HG02571 (cell line): Measurements from ENCODE around the gene PIGO.

ENCODE experiments used
- ATAC-seq: cut with Tn5 transposase; IDR thresholded peaks from one replicate; pipeline ENCODE4 v1.9.1; 2021; ENCODE audit warnings: mild to moderate bottlenecking, moderate library complexity; ENCODE audit not compliant: unreplicated experiment

PIGO gene

DNA sequence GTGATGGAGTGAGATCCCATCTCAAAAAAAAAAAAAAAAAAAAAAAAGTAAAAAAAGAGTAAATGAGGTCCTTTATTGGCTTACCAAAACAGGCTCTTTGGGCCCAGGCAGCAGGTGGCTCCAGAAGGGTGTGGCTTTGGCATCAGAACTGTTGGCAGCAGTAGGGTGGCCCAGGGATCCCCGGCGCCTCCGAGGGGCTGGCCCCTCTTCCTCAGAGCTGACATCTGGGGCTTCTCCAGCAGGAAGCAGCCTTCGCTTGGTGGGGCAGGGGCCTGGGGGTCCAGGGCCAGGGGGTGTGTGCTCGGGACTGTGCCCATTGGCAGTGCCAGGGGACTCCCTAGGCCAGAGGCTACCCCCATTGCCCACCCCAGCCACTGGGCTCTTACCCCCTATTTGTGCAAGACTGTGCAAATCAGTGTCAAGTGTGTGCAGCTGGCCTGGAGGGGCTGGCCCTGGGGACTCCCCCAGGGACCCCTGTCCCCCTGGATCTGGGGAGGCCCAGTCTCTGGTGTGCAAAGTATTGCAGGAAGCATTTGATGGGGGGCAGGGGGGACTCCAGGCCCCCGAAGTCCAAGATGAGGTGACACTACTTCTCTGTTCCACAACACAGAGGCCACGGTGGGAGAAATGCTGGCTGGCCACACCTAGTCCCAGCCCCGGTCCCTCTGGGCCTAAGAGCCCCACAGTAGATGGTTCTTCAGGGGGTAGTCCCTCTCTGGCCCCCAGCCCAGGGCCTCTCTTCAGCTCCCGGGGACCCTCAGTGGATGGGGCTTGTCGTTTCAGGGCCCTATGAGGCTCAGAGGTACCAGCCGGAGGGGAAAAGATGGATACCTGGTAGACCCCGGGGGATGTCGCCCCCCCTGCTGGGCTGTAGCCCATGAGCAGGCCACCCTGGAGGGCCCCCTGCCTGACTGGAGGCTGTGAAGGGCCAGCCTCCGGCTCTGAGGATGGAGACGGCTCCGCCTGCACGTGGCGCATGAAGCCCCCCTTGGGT lies 11.2 kb upstream of the PIGO start:
- ATAC-seq, result no peak

DNA sequence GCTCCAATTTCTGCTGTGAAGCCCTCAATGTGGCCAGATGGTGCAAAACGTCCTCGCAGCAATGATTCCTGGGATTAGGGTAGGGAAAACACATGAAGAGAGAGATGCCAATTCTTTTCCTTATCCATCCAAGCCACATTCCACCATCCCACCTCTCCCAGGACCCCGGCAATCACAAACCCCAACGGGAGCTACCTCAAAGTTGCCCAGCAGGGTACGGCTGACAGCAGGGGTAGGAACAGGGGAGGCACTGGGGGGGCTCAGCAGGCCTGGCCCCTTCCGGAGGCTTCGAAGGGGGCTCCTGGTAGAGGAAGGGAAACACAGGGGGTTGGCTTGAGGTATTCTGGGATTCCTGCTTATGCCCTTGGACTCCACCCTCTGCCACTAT lies 9.9 kb upstream of the PIGO start:
- ATAC-seq, result no peak

DNA sequence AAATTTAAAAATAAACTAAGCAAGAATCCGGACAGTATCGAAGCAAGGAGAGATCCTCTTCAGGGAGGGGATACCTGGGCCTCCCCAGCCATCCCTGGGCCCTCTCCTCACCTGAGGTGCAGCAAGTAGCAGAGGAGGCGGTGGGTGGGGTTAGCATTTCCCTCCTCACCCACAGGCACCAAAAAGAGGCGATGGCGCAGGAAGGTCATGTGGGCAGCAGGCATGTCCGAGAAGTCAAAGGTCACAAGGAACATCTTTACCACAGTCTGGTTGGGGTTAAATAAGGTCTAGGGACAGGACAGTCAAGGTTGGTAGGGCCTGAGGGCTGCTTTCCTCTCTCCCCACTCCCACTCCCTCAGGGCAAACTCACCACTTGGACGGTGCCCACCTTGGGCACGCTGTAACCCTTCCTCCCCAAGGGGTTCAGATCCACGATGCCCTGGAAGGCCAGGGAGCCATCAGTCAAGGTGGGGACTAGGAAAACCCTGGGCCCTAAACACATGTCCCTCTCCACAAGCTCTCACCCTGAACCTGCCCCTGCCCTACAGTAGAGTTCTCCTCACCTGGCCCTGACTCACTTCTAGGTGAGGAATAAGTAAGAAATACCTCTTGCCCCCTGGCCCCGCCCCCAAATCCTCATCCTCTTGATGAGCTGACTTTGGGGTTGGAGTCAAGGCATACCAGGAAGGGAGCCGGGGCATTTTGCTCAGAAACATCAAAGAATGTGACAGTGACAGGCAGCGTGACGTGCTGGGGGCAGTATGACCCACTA lies 9.4 kb upstream of the PIGO start:
- ATAC-seq, result no peak

DNA sequence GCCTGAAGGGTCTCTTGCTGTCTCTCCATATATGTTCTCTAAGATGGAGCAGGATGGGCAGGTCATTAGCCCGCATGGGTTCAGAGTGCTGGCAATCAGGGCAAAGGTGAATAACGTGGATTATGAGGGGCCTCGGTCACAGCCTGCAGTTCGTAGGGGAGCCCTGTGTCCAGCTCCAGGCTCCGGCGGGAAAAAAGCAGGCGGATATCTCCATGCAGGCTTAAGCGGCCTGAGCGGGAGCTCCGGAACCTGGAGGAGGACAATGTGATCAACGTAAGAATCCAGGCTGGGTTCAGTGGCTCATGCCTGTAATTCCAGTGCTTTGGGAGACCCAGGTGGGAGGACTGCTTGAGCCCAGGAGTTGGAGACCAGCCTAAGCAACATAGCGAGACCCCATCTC lies 8.7 kb upstream of the PIGO start:
- ATAC-seq, result no peak

DNA sequence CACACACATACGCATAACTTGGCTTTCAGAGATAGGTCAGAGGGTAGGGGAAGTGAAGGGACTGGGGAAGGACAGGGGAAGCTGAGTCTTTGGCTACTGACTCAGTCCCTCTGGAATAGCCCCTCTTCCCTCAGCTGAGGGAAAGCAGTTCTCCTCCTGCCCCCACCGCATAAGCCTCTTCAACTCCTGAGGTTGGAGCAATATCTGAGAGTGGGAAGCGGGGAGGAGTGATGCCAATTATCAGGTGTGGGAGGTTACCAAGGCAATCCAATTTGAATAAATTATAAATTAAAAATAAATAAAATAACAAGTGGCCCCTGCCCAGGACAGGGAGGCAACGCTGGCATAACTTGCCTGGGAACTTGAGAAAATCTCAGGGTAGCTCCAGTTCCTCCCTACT lies 8.2 kb upstream of the PIGO start:
- ATAC-seq, result no peak

DNA sequence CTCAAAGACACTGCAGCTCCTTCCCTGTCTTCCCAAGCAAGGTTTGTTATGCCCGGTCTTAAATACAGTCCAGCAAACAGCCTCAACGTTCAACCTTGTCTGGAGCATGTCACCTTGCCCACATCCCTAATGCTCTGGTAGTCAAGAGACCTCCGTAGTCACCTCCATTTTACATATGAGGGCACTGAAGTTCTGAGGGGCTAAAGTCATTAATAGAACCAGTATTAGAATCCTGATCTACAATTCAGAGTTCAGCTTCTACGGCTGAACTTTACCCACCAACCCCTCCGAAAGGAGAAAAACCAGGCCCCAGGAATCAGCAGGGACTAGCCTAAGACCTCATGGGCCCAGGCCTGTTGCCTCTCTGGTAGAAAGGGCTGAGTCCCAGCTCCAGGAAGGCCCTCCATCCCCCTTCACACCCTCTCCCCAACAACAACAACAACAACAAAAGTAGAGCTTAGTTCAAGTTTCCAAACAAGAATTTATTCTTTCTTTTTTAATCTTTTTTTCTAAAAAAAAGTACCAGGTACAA lies 7.3 kb upstream of the PIGO start:
- no peak for ATAC-seq

DNA sequence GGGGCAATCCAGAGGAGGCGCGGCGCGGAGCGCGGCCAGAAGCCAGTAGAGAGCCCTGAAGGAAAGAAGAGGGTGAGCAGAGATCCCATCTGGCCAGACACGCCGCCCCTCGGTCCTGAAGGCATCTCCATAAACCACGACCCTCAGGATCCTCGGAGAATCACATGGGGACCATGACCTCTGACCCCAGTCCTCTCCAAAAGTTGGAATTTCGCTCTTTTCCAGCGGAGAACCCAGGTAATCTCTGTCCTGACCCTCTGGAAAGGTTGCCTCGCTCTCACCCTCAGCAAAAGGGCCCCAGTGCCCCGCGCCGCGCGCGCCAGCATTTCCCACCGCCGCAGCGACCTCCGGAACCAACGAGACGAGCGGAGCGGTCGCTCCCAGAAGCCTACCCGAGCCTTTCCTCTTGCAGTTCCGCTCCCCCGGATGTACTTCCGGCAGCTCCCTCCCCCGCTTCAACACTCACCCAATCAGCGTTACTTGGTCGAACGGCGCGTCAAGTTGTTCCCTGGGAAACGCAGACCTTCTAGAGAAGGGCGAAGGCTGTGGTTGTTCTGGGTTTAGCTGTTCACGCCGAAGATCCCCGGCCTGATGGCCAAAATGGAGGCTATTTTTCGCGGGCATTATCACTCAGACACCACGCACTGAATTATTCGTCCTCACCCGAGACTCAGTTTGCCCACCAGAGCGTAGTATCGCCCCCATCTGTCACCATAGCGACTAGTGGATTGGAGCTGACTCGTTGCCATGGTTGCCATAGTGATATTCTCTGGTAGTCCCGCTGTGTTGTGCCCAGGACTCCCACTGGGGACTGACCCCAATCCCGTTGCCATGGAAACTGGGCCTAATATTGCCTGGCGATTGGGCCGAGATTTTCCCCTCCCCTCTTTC lies 6.6 kb upstream of the PIGO start, which contains the start of gene STOML2:
TSS of gene STOML2 (minus strand) at position 363 of the 891 bp plus-strand sequence. CDS start at position 326, 37 bp downstream.
- peak; percentile 97 for ATAC-seq

DNA sequence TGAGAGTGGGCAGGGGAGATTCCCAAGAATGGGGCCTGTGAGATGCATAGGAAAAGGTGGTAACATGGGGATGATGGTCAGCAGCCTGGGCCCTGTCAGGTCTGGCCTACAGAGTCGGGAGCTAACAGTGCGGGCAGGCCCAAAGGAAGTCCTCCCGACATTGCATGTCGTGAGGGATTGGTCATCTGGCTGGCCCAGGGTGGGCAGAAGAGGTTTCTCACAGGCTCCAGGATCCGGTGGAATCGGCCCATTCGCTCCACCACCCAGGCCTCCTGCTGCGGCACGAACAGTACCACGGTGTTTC lies 6.0 kb upstream of the PIGO start:
- ATAC-seq, result no peak

DNA sequence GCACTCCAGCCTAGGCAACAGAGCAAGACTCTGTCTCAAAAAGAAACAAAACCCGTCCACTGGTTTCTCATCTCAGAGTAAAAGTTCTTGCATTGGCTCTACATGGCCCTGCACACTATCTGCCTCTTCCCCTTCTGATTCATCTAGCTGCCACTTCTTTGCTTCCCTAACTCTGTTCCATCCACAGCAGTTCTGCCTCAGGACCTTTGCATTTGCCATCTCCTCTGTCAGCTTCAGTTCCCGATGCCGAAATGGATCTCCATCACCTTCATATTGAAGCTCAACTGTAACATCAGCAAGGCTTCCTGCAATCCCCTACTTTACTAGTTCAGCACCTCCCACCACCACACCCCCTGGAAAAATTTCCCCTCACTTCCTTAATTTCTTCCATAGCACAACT lies 1.2 kb upstream of the PIGO start:
- no peak for ATAC-seq

DNA sequence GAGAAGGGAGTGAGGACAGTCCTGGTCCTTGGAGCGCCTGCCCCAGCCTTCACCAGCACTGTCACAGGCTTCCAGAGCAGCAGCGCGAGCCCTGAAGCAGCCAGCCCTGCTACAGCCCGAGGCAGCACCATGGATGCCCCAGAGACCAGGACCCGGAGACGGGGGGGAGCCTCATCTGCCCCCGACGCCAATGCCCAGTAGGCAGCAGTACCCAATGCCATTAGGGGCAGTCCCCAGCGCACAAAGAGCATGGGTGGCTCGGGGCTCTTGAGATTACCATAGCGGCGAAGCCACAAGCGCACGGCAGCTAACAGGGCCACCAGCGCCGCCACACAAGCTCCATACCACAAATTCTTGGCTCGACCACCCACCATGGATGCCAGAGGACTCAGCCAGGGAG lies 4.9 kb downstream of the PIGO start:
- ATAC-seq, result no peak

DNA sequence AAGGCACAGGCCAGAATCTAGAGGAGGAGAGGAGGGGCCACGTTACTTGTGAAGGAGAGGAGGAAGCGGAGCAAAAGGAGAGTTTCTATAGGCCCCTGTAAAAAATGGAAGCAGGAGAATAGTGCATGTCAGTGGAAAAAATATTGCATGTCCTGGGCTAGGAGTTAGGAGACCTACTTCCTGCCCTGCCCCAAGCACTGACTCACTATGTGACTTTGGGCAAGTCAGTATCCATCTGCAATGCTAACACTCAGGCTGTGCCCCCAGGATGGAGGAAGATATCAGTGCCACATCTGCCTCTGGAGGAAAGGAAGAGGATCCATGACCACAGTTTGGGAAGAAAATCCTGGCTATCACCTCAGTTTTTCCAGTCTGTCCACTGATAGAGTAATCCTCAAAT lies 7.0 kb downstream of the PIGO start:
- ATAC-seq, result no peak

DNA sequence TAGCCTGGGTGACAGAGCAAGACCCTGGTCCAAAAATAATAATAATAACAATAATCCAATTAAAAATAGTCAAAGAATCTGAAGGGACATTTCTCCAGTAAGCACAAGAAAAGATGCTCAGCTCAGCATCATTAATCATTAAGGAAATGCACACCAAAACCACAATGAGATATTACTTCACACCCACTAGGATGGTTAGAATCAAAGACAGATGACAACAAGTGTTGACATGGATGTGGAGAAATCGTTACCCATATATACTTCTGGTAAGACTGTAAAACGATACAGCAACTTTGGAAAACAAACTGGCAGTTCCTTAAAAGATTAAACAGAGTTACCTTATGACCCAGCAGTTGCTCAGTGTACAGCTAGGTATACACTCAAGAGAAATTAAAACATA lies 11.3 kb downstream of the PIGO start:
- ATAC-seq, result no peak

DNA sequence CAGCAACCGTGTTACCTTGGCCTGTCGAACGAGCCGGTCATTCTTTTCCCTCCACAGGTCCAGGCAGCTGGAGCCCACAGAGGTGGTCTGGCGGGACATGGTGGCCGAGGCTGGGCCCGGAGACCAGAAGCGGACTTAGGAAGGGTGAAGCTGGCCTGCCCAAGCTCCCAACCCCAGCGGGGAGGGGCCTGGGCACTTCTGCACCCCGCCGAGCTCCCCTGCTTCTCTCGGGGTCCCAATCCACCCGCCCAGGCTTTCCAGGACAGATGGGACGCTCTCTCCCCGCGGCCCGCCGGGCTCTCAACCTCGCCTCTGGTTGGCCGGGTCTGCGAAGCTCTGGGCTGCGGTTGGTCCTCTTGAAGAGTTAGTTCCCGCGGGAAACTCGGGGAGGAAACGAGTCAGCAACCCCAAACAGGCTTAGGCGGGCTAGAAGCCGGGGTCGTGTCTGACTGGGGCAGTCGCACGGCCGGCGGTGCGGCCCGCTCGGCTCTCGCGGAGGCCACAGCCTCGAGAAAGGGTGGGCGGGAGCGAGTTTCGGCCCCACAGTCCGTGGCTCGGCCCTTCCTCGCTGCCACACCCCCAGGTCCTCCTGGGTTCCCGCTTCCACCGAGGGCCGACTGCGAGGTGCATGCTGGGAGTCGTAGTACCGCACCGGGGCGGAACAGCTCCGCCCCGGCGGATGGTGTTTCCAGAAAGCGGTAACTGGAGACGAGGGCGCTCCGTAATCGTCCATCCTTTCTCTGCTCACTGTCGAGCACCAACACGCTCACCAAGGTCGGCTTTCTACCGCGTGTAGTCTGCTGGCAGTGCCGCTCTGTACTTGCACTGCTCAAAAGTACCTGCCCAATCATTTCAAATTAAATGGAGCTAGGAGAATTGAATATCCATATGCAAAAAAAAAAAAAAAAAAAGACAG lies 16.7 kb downstream of the PIGO start, which contains the start of gene FANCG:
TSS of gene FANCG (minus strand) at position 517 of the 916 bp plus-strand sequence. CDS start at position 99, 418 bp downstream.
- ATAC-seq, result peak; percentile 88

DNA sequence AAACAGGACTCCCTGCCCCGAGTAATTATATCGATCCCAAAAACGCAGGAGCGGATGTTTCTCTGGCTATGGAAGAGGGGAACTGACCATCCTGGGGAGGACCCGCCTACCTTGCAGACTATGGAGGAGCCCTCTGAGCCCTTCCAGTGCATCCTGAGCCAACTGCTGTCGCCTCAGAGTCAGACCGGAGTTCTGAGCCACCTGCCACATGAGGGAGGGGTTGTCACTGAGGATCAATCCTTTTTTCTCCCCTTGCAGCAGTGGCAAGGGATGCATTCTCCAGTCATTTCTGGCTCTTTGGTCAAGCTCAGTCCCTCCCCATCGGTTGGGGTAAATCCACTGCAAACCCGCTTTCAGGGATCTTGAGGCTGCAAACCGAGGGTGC lies 17.4 kb downstream of the PIGO start:
- no peak for ATAC-seq

DNA sequence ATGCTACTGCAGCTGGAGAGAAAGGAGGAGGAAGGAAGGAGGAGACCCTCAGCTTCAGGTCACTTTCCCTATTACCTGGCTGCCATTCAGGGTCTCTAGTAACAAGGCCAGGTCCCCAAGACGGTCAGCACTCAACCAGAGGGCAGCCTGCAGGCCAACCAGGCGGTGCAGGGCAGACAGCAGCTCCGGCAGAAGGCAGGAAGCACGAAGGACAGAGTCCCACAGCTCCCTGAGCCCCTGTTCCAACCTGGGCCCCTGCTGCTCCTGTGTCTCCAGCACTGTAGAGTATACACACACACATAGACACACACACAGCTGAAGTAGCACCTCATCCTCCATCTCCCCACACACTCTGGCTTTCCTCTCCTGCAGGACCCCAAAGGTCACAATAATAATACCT lies 18.3 kb downstream of the PIGO start:
- no peak for ATAC-seq

DNA sequence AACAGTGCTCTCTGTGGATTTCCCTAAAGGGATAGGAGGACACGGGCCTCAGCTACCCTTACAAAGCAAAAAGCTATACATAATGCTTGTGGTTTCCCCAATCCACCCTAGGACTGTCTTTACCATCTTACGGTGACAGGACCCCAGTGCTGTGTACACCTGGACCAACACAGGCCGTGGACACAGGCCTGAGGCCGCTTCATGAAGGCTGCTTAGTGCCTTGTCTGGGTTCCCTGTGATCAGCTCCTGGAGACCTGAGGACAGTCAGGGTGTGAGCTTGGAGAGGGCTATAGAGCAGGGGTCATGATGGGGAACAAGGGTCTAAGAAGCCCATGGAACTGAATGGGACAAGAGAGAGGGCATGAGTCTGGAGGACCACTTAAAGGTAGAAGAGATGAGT lies 19.5 kb downstream of the PIGO start:
- ATAC-seq, result no peak

DNA sequence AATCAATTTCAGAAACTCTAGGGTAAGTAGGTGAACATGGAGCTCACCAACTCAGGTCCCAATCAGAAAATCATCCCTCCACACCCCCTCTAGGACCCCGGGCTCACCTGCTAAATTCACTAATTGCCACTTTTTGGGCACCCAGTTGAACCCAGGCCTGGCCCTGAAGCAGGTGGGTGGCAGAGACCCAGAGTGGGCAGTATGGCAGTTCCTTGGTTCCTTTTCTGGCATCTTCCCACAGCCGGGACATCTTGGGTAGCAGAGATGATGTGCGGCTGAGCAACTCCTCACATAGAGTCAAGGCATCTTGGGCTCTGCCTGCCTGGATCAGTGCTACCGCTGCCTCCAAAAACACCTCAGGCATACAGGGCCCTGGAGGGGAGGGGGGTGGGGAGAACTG lies 21.0 kb downstream of the PIGO start:
- no peak for ATAC-seq

DNA sequence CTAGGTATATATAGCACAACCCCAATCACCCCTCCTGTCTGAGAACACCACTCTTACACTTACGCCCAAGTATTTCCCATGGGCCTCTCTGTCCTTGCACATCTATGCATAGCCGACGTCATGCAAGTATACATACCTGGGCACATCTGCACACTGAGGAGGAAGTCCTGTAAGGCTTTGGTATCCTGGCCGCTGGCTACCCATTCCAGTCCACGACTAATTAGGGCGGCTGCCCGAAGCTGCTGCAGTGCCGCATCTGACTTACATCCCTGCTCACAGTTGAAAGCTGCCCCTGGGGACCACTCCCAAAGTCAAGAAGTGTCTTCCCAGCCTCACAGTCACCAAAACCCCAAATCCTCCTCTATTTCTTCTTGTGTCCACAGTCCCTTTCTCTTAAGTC lies 21.6 kb downstream of the PIGO start:
- ATAC-seq, result no peak

DNA sequence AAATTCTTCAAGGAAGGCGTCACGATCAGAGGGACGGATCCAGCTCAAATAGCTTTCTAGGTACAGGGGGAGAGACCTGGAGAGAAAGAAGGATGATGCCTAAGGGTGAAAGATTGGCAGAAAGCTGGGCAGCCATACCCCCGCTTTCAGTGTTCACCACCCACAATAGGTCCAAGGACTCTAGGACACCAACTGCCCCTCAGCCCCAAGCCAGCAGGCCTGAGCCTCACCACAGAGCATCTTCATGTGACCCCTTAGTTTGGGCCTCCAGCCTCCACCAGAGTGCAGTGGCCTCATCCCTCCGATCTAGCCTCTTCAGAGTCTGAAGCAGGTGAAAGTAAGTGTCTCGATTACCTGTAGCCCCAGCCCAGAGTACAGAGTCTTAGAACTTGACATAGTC lies 22.2 kb downstream of the PIGO start:
- ATAC-seq, result no peak

DNA sequence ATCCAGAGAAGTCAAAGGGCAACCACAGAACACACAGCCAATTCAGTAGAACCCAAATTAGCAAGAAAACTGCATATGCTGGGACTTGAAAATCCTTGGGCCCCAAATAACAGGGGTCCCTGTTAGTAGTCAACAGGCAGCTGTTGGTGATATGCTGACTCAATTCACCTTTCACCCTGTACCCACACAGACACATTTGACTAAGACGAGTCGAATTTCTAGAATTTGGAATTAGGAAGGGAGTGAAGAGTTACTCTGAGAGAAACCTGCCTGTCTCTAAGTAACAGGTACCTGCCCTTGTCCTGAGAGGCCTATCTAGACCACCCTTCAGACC lies 23.1 kb downstream of the PIGO start:
- ATAC-seq, result no peak
